HG02763 (cell line): ENCODE data around the gene IPO13.

ENCODE experiments used
- ATAC-seq: cut with Tn5 transposase; IDR thresholded peaks from one replicate; pipeline ENCODE4 v1.9.1; 2021; ENCODE audit warnings: mild to moderate bottlenecking, moderate library complexity; ENCODE audit not compliant: unreplicated experiment

Gene IPO13

DNA sequence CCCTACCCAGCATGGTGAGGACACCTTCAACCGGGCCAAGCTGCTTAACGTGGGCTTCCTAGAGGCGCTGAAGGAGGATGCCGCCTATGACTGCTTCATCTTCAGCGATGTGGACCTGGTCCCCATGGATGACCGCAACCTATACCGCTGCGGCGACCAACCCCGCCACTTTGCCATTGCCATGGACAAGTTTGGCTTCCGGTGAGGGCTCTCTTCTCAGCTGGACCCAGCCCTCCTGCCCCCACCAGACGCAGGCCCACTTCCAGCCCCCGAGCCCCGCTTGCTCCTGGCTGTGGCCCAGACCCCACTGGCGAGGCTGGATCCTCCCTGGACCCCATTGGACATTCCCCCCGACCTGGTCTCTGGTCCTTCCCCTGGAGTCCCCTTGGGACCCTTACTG is 38.1 kb downstream of the IPO13 start:
- ATAC-seq, result no peak

DNA sequence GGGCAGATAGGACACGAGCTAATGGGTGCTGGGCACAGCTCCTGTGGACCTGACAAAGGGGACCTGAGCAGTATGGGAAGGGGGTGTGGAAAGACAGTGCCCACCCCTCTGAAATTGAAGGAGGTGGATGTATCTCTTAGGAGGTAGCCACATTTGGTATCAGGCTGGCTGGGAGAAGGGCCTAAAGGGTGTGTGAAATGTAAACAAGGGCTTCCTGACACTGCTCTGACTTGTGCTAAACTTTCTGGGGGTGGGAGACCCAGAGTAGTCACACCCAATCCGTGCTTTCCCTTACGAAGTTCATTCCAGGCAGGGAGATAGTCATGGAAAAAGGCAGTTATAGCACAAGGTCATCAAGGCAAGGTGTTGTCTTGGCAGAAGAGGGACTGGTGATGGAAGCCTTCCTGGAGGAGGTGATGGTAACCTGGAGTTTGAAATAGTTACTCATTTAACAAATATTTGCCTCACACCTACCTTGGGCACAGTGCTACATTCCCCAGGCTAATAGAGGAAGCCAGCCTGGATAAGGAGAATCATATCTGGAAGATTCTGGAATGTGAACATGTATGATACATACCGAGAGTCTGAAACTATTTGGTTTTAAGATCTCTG is 39.3 kb downstream of the IPO13 start:
- no peak for ATAC-seq

DNA sequence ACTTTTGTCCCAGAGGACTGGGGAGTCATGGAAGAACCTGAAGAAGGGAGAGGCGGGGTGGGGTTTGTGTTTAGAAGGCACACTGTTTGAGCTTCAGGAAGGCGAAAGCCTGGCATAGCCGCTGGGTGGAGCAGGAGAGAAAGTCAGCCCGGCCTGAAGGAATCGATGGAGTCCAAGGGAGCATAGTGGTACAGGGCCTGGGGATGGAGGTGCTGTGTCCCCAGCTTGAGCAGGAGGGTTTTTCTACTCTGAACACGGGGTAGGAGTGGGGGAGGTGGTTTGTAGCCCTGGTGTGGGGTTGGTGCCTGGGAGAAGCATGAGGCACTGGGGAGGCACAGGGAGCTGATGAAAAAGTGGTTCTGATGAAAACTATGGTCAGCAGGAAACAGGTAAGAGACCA is 40.0 kb downstream of the IPO13 start:
- no peak for ATAC-seq

DNA sequence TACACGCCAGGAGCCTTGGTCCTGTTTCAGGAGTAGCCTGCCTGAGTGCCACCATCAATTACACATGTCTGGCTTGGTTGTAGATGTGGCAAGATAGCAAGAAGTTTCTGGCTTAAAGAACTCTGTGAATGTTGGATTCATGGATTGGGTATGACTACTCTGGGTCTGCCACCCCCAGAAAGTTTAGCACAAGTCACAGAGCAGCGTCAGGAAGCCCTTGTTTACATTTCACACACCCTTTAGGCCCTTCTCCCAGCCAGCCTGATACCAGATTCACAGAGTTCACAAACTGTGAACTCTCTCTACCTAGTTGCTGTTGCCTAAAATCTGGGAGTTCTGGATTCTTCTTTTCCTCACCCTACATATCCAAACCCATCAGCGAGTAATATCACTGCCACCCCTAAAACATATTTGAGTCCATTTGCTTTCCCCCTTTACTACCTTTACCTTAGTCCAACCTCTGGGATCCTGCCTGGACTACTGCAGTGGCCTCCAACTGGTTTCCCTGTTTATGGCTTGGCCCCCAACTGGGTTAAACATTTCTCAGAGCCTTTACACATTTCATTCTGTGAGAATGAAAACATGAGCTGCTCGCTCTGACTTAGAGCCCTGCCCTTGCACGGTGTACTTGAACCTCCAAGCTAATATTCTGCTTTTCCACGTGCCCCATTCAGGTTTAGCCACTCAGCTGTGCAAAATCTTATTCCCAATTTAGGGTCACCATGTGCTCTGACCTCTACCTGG is 40.6 kb downstream of the IPO13 start:
- no peak for ATAC-seq

DNA sequence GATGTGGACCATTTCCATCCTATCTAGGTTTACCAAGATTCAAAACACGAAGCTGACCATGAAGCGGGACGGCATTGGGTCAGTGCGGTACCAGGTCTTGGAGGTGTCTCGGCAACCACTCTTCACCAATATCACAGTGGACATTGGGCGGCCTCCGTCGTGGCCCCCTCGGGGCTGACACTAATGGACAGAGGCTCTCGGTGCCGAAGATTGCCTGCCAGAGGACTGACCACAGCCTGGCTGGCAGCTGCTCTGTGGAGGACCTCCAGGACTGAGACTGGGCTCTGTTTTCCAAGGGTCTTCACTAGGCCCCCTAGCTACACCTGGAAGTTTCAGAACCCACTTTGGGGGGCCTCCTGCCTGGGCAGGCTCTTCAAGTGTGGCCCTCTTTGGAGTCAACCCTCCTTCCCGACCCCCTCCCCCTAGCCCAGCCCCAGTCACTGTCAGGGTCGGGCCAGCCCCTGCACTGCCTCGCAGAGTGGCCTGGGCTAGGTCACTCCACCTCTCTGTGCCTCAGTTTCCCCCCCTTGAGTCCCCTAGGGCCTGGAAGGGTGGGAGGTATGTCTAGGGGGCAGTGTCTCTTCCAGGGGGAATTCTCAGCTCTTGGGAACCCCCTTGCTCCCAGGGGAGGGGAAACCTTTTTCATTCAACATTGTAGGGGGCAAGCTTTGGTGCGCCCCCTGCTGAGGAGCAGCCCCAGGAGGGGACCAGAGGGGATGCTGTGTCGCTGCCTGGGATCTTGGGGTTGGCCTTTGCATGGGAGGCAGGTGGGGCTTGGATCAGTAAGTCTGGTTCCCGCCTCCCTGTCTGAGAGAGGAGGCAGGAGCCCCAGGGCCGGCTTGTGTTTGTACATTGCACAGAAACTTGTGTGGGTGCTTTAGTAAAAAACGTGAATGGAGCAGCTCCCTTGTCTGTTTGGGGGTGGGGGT is 43.8 kb downstream of the IPO13 start:
- ATAC-seq, result no peak

DNA sequence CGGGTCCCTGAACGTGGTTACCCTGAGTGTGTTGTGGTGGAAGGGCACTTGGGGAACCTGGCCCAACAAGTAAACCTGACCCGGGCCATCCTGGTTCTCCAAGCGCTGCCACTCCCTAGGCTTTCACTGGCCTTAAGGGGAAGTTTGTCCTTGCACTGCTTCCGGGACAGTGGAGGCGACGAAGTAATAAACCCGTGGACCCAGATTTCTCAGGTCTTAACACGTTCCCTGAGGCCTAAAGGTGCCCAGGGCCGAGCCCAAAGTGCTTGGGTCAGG is 44.4 kb downstream of the IPO13 start:
- ATAC-seq, result no peak

DNA sequence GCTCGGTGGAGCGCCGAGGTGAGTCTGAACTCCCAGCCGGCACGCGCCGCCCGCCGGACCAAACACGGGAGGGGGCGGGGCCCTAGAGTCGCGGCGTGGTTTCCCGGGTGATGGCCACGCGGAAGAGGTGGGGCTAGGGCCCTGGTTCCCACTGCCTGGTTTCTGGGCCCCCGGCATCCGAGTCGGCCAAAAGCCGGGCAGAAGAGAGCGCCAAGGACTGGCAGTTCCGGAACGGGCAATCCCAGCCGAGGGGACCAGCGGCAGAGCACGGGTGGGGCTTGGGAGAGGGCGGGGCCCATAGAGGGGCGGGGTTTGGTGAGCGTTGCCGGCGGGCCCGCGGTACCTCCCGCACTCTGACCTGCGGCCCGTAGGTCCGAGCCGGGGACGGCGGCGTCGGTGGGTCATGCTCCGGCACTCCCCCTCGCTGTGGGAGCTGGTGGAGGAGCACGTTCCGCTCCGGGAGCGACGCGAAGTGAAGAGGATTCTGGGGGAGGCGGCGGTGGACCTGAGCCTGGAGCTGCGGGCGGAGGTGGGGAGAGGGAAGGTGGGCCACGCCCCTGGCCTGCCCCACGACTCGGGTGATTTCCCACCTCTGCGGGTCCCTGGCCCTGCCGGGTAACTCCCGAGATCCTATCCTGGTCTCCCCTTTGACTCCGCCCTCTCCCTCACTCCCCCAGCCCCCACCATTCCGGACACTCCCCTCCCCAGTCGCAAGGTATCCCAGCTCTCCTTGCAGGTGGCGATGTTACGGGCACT is 44.9 kb downstream of the IPO13 start, which contains the start of gene CCDC24:
CCDC24 (plus strand) TSS at position 124 of the 756 bp plus-strand sequence; CDS start at position 404, 280 bp downstream.
- ATAC-seq, result peak; percentile 65

DNA sequence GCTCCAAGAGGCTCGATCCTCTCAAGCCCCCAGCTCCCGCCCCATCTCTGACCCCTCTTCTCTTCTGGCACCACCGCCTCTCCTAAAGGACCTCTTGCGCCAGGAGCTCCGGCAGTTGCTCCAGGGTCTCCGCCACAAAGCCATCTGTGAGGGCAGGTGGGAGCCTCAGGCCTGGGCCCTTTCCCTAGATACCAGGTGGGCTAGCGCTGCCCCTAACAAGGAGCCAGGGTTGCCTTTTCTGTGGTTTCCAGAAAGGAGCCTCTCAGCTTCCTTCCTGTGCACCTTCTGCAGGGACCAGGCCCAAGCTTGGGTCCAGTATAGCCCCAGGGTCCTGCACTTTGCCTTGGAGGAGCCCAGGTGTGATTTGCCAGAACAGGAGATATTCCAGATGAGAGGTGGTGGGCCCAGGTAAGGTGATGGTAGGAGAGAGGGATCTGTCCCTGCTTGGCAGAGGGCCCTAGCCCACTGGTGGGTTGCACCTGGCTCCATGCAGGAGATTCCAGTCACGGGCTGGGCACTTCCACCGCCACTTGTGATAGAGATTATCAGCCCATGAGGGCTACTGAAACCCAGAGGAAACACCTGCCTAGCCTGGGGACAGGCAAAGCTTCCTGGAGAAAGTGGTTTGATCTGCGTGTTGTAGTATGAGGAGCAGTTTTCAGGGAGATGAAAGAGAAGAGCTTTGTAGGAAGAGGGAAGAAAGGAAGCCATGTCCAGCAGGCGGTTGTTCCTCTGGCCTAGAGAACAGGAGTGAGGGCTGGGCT is 45.7 kb downstream of the IPO13 start:
- no peak for ATAC-seq

DNA sequence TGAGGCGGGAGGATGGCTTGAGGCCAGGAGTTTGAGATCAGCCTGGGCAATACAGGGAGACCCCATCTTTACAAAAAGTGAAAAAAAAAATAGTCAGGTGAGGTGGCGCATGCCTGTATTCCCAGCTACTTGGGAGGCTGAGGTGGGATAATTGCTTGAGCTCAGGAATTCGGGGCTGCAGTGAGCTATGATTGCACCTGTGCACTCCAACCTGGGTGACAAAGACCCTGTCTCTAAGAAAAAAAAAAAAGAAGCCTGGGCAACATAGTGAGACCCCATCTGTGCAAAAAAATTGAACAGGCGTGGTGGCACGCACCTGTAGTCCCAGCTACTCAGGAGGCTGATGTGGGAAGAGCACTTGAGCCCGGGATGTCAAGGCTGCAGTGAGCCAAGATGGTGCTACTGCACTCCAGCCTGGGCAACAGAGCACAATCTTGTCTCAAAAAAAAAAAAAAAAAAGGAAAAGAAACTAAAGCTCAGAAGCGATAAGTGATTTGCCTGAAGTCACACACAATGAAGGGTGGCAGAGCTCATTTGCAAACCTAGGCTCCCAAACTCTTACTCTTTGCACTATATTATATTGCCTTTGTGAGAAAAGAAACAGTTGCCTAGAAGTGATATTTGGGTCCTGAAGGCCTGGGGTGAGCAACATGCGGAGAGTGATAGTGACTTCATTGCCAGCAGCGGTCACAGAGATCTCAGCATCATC is 46.6 kb downstream of the IPO13 start:
- no peak for ATAC-seq

DNA sequence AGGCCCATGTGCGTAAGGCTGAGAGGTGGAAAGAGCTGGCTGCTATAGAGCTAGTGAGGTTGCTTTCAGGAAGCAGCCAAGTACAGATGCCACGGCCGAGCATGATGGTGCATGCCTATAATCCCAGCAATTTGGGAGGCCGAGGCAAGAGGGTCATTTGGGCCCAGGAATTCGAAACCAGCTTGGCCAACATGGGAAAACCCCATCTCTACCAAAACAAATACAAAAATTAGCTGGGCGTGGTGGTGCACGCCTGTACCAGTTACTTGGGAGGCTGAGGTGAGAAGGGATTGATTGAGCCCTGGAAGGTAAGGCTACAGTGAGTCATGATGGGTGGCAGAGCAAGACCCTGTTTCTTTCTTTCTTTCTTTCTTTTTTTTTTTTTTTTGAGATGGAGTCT is 47.3 kb downstream of the IPO13 start:
- ATAC-seq, result no peak

DNA sequence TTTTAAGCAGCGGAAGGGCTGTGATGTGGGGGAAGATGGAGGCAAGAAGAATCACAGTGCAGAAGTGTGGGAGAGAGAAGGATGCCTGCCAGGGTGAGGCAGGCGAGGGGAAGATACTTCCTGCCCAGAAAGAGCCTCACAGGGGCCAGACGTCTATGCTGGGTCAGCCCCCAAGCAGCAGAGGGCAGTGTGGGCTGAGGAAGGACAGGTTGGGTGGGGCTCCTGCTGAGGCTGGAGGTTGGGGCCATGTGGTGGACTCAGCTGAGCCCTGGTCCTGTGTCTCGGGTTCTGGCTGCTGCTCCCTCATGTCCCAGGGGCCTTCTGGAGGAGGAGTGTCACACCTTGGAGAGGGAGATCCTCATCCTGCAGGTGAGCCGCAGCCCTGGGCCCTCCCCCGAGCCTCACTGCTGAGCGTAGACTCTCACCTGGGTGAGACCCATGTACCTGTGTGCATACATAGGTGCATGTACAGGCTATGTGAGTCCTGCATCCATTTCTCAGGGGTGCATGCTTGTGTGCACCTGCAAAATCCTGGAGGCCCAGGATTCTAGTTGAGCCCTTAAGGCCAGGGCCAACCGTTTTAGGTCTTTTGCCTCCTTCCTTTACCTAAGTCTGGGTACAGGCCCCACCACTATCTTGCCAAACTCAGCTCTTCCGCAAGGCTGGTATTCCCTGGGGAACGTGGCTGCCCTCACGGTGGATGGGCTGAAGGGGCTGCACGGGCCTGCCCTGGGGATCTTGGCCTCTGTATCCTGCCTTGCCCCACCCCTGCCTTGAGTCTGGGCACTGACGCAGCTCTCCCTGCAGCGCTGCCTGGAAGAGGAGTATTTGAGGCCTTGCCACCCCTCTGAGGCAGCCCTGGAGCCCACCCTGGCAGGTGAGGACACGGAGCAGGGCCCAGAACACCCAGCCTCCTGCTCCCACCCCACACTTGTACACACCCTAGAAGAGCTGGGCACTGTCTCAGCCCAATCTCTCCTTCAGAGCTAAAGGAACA is 48.3 kb downstream of the IPO13 start:
- no peak for ATAC-seq

DNA sequence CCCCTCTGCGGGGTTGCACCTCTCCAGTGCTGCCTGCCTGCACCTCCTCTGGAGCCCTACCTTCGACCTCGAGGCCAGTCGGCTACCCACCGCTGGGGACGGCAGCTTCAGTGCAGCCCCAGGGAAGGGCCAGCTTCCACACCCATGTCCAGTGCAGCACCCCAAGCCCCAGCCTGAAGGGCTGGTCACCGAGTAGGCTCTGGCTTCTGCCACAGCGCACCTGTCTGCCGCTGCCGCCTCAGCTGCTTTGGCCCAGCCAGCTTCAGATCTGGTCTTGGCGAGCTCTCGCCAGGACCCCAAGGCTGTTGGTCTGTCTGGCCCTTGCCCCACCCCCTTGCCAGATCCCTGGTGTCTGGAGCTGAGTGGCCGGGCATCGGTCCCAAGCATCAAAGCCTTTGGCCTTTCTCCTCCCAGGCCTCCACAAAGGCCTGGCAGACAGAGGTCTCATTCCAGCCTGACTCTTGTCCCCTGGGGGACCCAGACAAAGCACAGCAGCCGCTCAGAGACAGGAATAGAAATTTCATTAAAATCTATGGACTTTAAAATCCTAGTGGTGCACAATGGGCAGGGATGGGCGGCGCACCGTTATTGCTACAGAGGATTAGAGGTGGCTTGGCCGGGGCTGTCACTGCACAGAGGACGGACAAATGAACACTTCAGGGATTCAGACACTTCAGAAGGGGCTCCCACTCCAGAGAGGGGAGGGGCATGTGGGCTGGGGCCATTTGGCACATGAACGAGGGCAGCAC is 49.4 kb downstream of the IPO13 start:
- ATAC-seq, result no peak

DNA sequence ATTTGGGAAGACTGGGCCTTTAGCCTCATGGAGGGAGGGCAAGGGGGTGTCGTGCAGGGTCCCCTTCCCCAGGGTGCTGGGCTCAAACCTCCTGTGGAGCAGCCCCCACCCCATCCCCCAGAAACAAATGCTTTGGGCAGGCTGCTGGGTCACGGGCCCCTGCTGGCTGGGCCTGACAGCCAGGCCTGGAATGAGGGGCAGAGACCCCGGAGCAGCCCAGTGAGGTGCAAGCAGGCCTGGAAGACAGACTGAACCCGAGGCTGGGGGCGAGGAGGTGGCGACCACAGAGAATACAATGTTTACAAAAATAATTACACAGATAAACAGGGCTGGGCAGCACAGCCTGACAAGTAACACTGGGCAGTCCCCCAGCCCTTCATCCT is 50.0 kb downstream of the IPO13 start:
- no peak for ATAC-seq

DNA sequence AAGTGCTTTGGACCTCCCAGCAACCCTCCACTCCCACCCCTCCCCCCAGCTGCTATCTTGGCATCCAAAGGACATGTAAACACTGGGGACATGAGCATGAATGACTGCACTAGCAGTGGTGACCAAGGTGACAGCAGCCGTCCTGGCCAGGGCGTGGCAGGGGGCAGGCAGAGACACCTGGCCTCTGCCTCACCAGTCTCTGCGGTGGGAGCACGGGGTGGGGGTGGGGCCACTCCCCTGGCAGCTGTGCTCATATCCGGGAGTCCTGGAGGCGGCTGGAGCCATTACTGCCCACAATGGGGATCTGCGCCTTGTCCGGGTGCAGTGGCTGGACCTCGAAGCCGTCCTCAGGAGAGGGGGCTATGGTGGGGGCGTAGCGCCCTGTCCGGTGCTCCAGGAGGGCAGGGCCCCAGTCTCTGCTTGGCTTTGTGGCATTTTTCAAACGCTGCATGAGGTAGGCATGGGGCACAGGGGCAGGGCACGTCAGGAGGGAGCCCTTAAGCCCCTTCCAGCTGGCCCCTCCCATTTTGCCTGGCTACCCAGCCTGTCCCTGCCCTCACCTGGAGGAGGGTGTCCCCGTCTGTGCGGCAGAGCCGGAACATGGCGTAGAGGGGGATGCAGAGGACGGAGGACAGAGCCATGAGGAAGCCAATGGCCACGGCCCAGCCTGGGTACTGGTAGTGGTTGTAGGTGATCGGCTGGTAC is 50.7 kb downstream of the IPO13 start:
- no peak for ATAC-seq

DNA sequence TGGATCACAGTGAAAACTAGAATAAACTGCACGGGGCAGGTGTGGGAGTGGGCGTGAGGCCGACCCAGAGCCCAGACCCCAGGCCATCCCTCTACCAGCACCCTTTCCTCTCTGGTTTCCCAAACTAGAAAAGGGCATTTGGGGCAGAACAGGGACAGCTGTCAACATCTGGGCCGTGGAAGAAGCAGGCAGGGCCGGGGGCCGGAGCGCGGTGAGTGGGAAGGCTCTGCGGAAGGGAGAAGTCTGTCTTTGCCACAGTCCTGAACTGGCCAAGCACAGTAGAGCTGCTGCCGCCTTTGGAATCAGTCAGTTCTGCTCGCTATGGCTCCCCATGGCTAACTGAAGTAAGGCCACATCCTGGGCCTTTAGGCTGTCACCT is 51.2 kb downstream of the IPO13 start:
- ATAC-seq, result no peak

DNA sequence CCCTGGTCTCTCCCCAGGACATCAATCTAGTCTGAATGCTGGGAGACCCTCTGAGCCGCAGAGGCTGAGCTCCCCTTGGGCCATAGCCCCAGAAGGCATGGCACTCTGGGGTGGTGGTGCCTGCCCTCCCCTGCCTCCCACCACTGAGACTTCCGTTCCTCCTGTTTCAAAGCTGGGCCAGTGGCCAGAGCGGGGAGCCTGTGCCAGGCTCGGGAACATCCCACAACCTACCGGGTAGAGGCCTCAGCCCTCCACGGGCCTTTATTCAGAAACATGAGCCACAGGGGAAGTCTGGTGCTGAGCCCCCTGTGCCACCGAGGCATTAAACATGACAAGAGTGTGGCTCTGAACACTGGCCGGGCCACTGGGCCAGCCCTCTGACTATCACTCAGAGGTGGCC is 52.7 kb downstream of the IPO13 start:
- no peak for ATAC-seq

DNA sequence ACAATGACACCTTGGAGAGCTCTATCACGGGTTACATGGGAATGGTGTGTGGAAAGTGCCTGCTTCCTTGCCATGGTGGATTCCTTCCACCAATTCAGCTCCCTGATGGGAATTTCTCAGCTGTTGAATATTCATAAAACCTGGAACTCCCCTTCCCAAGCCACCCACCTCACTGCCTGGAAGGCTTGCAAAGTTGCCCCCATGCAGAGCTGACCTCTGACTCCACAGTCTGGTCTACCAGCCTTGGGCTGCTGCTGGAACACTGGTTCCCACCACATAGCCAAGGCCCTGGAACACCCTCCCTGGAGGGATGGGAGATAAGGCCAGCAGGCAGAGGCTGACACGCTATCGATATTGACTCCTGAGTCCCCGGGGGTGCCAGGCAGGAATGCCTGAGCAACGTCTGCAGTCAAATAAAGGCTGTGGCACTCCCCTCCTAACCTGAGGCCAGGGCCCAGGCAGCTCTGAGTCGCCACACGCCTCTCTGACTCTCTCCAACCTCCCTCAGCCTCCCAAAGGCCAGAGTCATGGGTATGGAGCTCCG is 53.4 kb downstream of the IPO13 start:
- ATAC-seq, result no peak
